Testis (tissue), 3 donors: ENCODE data around the gene SNPH. TPM values are rescaled to one million over a fixed set of nuclear protein-coding genes. Genes with fewer than 3 reads are reported as not detected.
A peak's percentile ranks its signal among the peaks of the same experiment; 100 is the strongest.

Experiments
- DNase-seq: peaks from one replicate; pipeline ENCODE4 v3.0.0-alpha.2; 2019
- H3K27ac ChIP-seq, 2 donors: fragments of 200-600 bp; sonication (generic); one replicate each; pipeline ENCODE4 v1.5.1; 2019
- H3K27me3 ChIP-seq: fragments of 200-600 bp; sonication (generic); one replicate; pipeline ENCODE4 v1.5.1; 2019
- H3K36me3 ChIP-seq: fragments of 200-600 bp; sonication (generic); one replicate; pipeline ENCODE4 v1.5.1; 2017; ENCODE audit warnings: low read depth; ENCODE audit errors: missing control alignments
- H3K4me1 ChIP-seq: fragments of 200-600 bp; sonication (generic); one replicate; pipeline ENCODE4 v1.5.1; 2019
- H3K4me3 ChIP-seq, 2 donors: fragments of 200-600 bp; sonication (generic); one replicate each; pipeline ENCODE4 v1.5.1; 2017 to 2019
- H3K9me3 ChIP-seq: fragments of 200-600 bp; sonication (generic); one replicate; pipeline ENCODE4 v1.5.1; 2017
- POLR2A ChIP-seq: fragments of 450-650 bp; IDR thresholded peaks from one replicate; pipeline ENCODE4 v1.6.1; 2017; ENCODE audit warnings: antibody characterized with exemption, mild to moderate bottlenecking, moderate library complexity
- WGBS, 2 donors: methylation state at CpG; one replicate each; pipeline ENCODE4 v1.1.5; 2018; 5-methylcytosine and 5-hydroxymethylcytosine counted together
- intact Hi-C: fragments of 100-400 bp; cut with DNase I; formaldehyde crosslinking; loops from one replicate; pipeline ENCODE4 v1.15.1; 2023; ENCODE audit warnings: low total_unique reads
- polyA plus RNA-seq: library from polyadenylated mRNA; stranded (reverse); fragments of 350-450 nt; fragmentation: Illumina TruSeq; extraction: RNeasy Lipid Tissue Mini Kit (QIAGEN cat#74804); gene quantifications from one replicate; pipeline ENCODE4 v1.2.3, GENCODE V29; 2014; ENCODE audit warnings: low read depth, low replicate concordance; ENCODE audit not compliant: insufficient read depth
- total RNA-seq, 2 donors: library from RNA; depleted of rRNA; stranded (reverse); fragments of >200 nt; gene quantifications; one replicate each; pipeline ENCODE4 v1.2.3, GENCODE V29; 2016
- TF ChIP-seq, protein P1 (sequence below), 3 experiments: fragments of 450-650 bp in 2 of 3; fragments of 200-600 bp in 1 of 3; sonication (generic) in 1 of 3; IDR thresholded peaks; one replicate each; pipeline ENCODE4 v1.5.1; 2016 to 2019; ENCODE audit warnings: antibody characterized with exemption in 3 of 3, mild to moderate bottlenecking in 2 of 3, moderate library complexity in 1 of 3

SNPH gene
- total and polyA plus RNA-seq, 3 donors from 2014 or later: 4.2 to 10.4 (median 9.0) TPM

DNA sequence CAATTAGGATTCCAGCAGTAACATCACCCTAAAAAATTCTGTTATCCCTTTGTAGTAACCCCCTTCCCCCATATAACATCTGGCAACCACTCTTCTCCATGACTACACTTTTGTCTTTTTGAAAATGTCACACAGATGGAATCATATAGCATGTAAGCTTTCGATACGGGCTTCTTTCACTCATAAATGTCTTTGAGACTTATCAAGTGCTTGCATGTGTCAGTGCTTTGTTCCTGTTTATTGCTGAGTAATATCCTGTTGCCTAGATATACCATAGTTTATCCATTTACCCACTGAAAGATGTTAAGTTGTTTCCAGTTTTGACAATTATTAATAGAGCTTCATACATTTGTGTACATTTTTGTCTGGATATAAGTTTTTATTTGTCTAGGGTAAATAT, 10.4 kb upstream of the SNPH start:
- Histone ChIP-seq H3K36me3 (no peaks in the 10 kb centered on the region), H3K9me3 (no peaks in the 10 kb centered on the region), H3K4me3 (no peak overlapping the region), H3K4me1 (no peaks in the 10 kb centered on the region), H3K27me3 (no peaks in the 10 kb centered on the region), H3K27ac (no peak overlapping the region)
- intact Hi-C loops: no loop called here
- TF ChIP-seq, protein P1, sequence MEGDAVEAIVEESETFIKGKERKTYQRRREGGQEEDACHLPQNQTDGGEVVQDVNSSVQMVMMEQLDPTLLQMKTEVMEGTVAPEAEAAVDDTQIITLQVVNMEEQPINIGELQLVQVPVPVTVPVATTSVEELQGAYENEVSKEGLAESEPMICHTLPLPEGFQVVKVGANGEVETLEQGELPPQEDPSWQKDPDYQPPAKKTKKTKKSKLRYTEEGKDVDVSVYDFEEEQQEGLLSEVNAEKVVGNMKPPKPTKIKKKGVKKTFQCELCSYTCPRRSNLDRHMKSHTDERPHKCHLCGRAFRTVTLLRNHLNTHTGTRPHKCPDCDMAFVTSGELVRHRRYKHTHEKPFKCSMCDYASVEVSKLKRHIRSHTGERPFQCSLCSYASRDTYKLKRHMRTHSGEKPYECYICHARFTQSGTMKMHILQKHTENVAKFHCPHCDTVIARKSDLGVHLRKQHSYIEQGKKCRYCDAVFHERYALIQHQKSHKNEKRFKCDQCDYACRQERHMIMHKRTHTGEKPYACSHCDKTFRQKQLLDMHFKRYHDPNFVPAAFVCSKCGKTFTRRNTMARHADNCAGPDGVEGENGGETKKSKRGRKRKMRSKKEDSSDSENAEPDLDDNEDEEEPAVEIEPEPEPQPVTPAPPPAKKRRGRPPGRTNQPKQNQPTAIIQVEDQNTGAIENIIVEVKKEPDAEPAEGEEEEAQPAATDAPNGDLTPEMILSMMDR (IDR thresholded peaks at IDR 0.05): no peak
- no peak for TF ChIP-seq POLR2A
- 84 to 95% methylated on average over 2 of the region's 2 CpGs for WGBS, 2 donors
- DNase-seq: no peak

DNA sequence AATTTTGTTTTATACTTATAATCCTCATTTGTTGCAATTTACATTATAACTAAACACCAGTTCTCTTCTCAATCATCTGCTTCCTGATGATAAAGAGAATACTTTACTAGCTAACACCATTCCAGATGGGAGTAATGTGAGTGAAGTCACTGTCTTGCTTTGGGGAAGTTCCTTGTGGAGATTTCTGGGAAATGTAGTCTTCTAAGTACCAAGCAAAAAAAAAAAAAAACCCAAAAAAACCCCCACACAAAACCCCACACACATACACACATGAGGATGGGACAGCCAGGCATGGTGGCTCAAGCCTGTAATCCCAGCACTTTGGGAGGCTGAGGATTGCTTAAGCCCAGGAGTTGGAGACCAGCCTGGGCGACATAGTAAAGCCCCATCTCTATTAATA, 2.2 kb upstream of the SNPH start:
- Histone ChIP-seq H3K27ac (no peak overlapping the region), H3K36me3 (no peaks in the 10 kb centered on the region), H3K4me3 (no peak overlapping the region), H3K9me3 (no peaks in the 10 kb centered on the region), H3K27me3 (no peaks in the 10 kb centered on the region), H3K4me1 (no peaks in the 10 kb centered on the region)
- TF ChIP-seq, protein P1 (IDR thresholded peaks at IDR 0.05): no peak
- WGBS, 2 donors: 90 to 96% methylated on average over 1 of the region's 1 CpG
- no peak for DNase-seq
- intact Hi-C loops: no loop called here

DNA sequence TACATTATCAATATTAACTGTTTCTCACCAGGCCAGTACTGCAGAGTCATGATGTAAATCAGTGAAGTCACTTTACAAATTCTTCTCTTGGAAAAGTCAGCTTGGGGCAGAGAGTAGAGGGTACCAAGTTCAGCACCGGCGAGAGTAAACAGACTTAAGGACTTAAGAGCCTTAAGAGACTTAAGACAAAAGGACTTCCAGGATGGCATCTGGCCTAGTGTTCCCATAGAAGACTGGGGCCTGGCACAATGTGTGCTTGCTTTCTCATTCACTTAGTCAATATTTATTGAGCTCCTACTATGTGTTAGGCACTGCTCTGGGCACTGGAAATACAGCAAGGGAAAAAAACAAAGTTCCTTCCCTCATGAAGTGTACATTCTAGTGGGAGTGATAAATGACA, 1.4 kb upstream of the SNPH start:
- no peak for TF ChIP-seq POLR2A
- TF ChIP-seq, protein P1 (IDR thresholded peaks at IDR 0.05): no peak
- Histone ChIP-seq H3K4me3 (no peak overlapping the region), H3K4me1 (no peaks in the 10 kb centered on the region), H3K27ac (no peak overlapping the region), H3K9me3 (no peaks in the 10 kb centered on the region), H3K27me3 (no peaks in the 10 kb centered on the region), H3K36me3 (no peaks in the 10 kb centered on the region)
- no peak for DNase-seq
- 69 to 70% methylated on average over 2 of the region's 2 CpGs for WGBS, 2 donors
- intact Hi-C loops: no loop called here

DNA sequence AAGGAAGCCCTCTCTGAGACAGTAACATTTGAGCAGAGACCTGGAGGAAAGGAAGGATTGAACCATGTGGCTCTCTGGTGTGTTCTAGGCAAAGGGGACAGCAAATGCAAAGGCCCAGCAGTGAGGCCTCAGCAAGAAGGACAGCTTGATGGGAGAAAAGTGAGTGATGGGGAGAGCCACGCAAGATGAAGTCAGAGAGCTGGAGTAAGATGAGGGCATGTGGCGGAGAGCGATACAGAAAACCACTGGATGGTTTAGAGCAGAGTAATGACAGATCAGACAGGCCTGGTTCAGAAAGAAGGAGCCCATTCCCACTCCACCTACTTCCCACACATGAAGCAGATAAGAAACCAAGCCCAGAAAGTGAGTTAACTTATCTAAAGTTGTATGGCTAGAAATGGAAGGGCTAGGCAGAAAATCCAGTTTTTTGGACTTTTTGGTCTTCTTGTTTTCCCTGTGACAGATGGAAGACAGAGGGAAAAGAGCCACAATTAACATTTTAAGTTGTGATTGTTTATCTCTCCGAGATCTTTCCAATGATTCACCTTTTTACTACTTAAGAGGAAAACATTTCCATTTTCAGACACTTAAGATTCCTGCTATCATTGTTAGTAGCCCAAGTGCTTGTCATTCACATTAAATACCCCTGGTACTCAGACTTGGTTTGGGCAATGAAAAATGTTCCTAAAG, 723 bp upstream of the SNPH start:
- no peak for TF ChIP-seq POLR2A
- TF ChIP-seq, protein P1 (IDR thresholded peaks at IDR 0.05): no peak
- intact Hi-C loops: no loop called here

DNA sequence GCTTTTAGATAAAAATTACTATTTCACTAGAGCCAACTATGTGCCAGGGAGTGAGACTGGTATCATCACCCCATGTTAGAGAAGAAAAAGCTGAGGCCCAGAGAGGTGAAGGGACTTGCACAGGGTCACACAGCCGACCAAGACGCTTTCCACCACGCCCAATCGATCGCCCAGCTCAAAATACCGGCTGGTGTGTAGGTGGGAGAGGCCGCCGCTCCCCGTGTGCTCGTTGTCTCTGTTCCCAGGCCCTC, 253 bp upstream of the SNPH start:
- WGBS, 2 donors: 1% methylated on average over 10 of the region's 10 CpGs
- Histone ChIP-seq H3K4me1 (no peaks in the 10 kb centered on the region), H3K9me3 (no peaks in the 10 kb centered on the region), H3K27me3 (no peaks in the 10 kb centered on the region), H3K4me3 (peak overlapping the region; percentile 65 to 69), H3K36me3 (no peaks in the 10 kb centered on the region), H3K27ac (no peak overlapping the region)
- DNase-seq: no peak
- no peak for TF ChIP-seq POLR2A
- TF ChIP-seq, protein P1 (IDR thresholded peaks at IDR 0.05): no peak
- intact Hi-C loops: no loop called here

More for the DNA sequence above, 723 bp upstream of the SNPH start:
- DNase-seq: no peak
- Histone ChIP-seq H3K9me3 (no peaks in the 10 kb centered on the region), H3K4me1 (no peaks in the 10 kb centered on the region), H3K27ac (no peak overlapping the region), H3K4me3 (peak overlapping the region; percentile 65 to 69), H3K36me3 (no peaks in the 10 kb centered on the region), H3K27me3 (no peaks in the 10 kb centered on the region)
- 86 to 91% methylated on average over 4 of the region's 4 CpGs for WGBS, 2 donors
